Glutamatergic neuron (in vitro differentiated cells): ENCODE measurements around the gene BHLHA15. TPM values are rescaled to one million over a fixed set of nuclear protein-coding genes. Genes with fewer than 3 reads are reported as not detected.
A peak's percentile ranks its signal among the peaks of the same experiment; 100 is the strongest.

Source experiments
- DNase-seq: peaks from one replicate; pipeline ENCODE4 v3.0.0; 2022
- H3K27ac Mint-ChIP-seq: one replicate; pipeline ENCODE4 v1.8.0; 2020; ENCODE audit warnings: mild to moderate bottlenecking, mixed read lengths, inconsistent platforms; ENCODE audit not compliant: unreplicated experiment
- H3K27me3 Mint-ChIP-seq: one replicate; pipeline ENCODE4 v1.8.0; 2020; ENCODE audit warnings: mild to moderate bottlenecking, moderate library complexity, mixed read lengths, inconsistent platforms; ENCODE audit not compliant: unreplicated experiment
- H3K36me3 Mint-ChIP-seq: one replicate; pipeline ENCODE4 v1.8.0; 2020; ENCODE audit warnings: mild to moderate bottlenecking, mixed read lengths, inconsistent platforms; ENCODE audit not compliant: unreplicated experiment
- H3K4me1 Mint-ChIP-seq: one replicate; pipeline ENCODE4 v1.8.0; 2020; ENCODE audit warnings: mild to moderate bottlenecking, low read depth, mixed read lengths, inconsistent platforms; ENCODE audit not compliant: unreplicated experiment
- H3K4me3 Mint-ChIP-seq: one replicate; pipeline ENCODE4 v1.8.0; 2020; ENCODE audit warnings: mild to moderate bottlenecking, mixed read lengths, inconsistent platforms; ENCODE audit not compliant: unreplicated experiment
- H3K9me3 Mint-ChIP-seq: one replicate; pipeline ENCODE4 v1.8.0; 2020; ENCODE audit warnings: mild to moderate bottlenecking, moderate library complexity, mixed read lengths, inconsistent platforms; ENCODE audit not compliant: unreplicated experiment
- CTCF ChIP-seq: fragments of 200-600 bp; sonication (generic); IDR thresholded peaks from one replicate; pipeline ENCODE4 v1.5.0; 2021; ENCODE audit not compliant: partially characterized antibody, unreplicated experiment
- long read RNA-seq: library from polyadenylated mRNA; unstranded; transcript quantifications from one replicate; pipeline ENCODE4 v2.0.0, GENCODE V29; 2020; ENCODE audit not compliant: unreplicated experiment
- total RNA-seq: library from RNA; stranded (reverse); fragmentation: NEBNext Ultra II Directional; extraction: Animal tissue kit (Norgen Biotek cat#: 25700); gene quantifications from one replicate; pipeline ENCODE4 v1.2.1, GENCODE V29; 2021; ENCODE audit not compliant: unreplicated experiment

Gene BHLHA15
- not detected for total RNA-seq
- long read RNA-seq, result 0 reads

- peaks cover 13% of the 10 kb centered on the region for H3K27me3 Mint-ChIP-seq
- H3K36me3 Mint-ChIP-seq, result no peaks in the 10 kb centered on the region
- no peak for TF ChIP-seq CTCF
- no peak within 1 kb of the TSS for H3K27ac Mint-ChIP-seq
- H3K9me3 Mint-ChIP-seq, result peaks cover 16% of the 10 kb centered on the region
- DNase-seq, result peak; percentile 57
- H3K4me1 Mint-ChIP-seq, result no peaks in the 10 kb centered on the region
- H3K4me3 Mint-ChIP-seq, result peak within 1 kb of the TSS; percentile 71
Observed at GRCh38 chr7:98211221-98211675, at the start of gene BHLHA15. TSS of gene BHLHA15 (plus strand) at chr7:98211439. CDS start at chr7:98212310, 871 bp downstream.

- Mint-ChIP-seq H3K36me3 (no peaks in the 10 kb centered on the region), H3K27me3 (no peaks in the 10 kb centered on the region), H3K9me3 (no peaks in the 10 kb centered on the region), H3K4me1 (no peaks in the 10 kb centered on the region), H3K27ac (no peak overlapping the region), H3K4me3 (no peak overlapping the region)
- DNase-seq, result no peak
- TF ChIP-seq CTCF, result no peak
Observed at GRCh38 chr7:98162758-98163157, 48.5 kb upstream of the BHLHA15 start.

GRCh38 chr7:98163269-98163668, 48.0 kb upstream of the BHLHA15 start:
- Mint-ChIP-seq H3K27ac (no peak overlapping the region), H3K27me3 (no peaks in the 10 kb centered on the region), H3K9me3 (no peaks in the 10 kb centered on the region), H3K4me3 (no peak overlapping the region), H3K4me1 (no peaks in the 10 kb centered on the region), H3K36me3 (no peaks in the 10 kb centered on the region)
- no peak for DNase-seq
- no peak for TF ChIP-seq CTCF

GRCh38 chr7:98163704-98164494, 47.3 kb upstream of the BHLHA15 start:
- H3K4me1 Mint-ChIP-seq, result no peaks in the 10 kb centered on the region
- no peaks in the 10 kb centered on the region for H3K9me3 Mint-ChIP-seq
- no peaks in the 10 kb centered on the region for H3K36me3 Mint-ChIP-seq
- no peak overlapping the region for H3K27ac Mint-ChIP-seq
- H3K27me3 Mint-ChIP-seq, result no peaks in the 10 kb centered on the region
- DNase-seq, result no peak
- TF ChIP-seq CTCF, result no peak
- H3K4me3 Mint-ChIP-seq, result no peak overlapping the region
